Fibroblast of skin of right quadriceps (primary cell): Measurements from ENCODE around the gene ZNF366.

ENCODE experiments used
- DNase-seq: peaks from one replicate; pipeline ENCODE4 v3.0.0-alpha.2; 2013

Gene ZNF366

GRCh38 chr5:72507231-72507906, at the start of gene ZNF366:
Gene ZNF366 (minus strand): TSS chr5:72507410. CDS start chr5:72461496, 45,914 bp downstream.
- DNase-seq = no peak

GRCh38 chr5:72556351-72557166, 49.3 kb upstream of the ZNF366 start:
- DNase-seq = peak; percentile 82

GRCh38 chr5:72555871-72556270, 48.7 kb upstream of the ZNF366 start:
- peak; percentile 25 for DNase-seq

GRCh38 chr5:72554897-72555296, 47.7 kb upstream of the ZNF366 start:
- DNase-seq = no peak

- DNase-seq = peak; percentile 95
Measured at GRCh38 chr5:72552041-72552557, 44.9 kb upstream of the ZNF366 start.

GRCh38 chr5:72550595-72550994, 43.4 kb upstream of the ZNF366 start:
- DNase-seq = no peak

- peak; percentile 35 for DNase-seq
Measured at GRCh38 chr5:72543811-72544210, 36.6 kb upstream of the ZNF366 start.

- DNase-seq = peak; percentile 84
Measured at GRCh38 chr5:72543365-72543764, 36.2 kb upstream of the ZNF366 start.

- no peak for DNase-seq
Measured at GRCh38 chr5:72542695-72543094, 35.5 kb upstream of the ZNF366 start.

GRCh38 chr5:72541501-72542225, 34.5 kb upstream of the ZNF366 start:
- DNase-seq = no peak

- DNase-seq = no peak
Measured at GRCh38 chr5:72540759-72541438, 33.7 kb upstream of the ZNF366 start.

- no peak for DNase-seq
Measured at GRCh38 chr5:72539726-72540125, 32.5 kb upstream of the ZNF366 start.

GRCh38 chr5:72539038-72539437, 31.8 kb upstream of the ZNF366 start:
- DNase-seq = no peak

- DNase-seq = no peak
Measured at GRCh38 chr5:72537166-72537565, 30.0 kb upstream of the ZNF366 start.

- peak; percentile 20 for DNase-seq
Measured at GRCh38 chr5:72531496-72532190, 24.4 kb upstream of the ZNF366 start.

- DNase-seq = no peak
Measured at GRCh38 chr5:72530196-72530595, 23.0 kb upstream of the ZNF366 start.

GRCh38 chr5:72529383-72529782, 22.2 kb upstream of the ZNF366 start:
- no peak for DNase-seq

GRCh38 chr5:72525816-72526215, 18.6 kb upstream of the ZNF366 start:
- peak; percentile 85 for DNase-seq

- DNase-seq = peak; percentile 75
Measured at GRCh38 chr5:72523960-72524582, 16.9 kb upstream of the ZNF366 start.

- no peak for DNase-seq
Measured at GRCh38 chr5:72522607-72523006, 15.4 kb upstream of the ZNF366 start.

GRCh38 chr5:72519111-72519510, 11.9 kb upstream of the ZNF366 start:
- no peak for DNase-seq
